ENCODE data around the gene SPDL1.

GRCh38 chr5:169648725-169649310 is 65.2 kb downstream of the SPDL1 start:
- TF ChIP-seq POLR2AphosphoS5 (IDR thresholded peaks at IDR 0.05; ENCODE audit: low read depth, low read length) = no peak
- no peak for TF ChIP-seq TAF1 (IDR thresholded peaks at IDR 0.05; ENCODE audit: borderline replicate concordance, insufficient read depth, low read length)
- TF ChIP-seq REST (IDR thresholded peaks at IDR 0.05; ENCODE audit: insufficient read depth in 1 of 2, low read depth in 2 of 2, low read length in 2 of 2) = no peak
